NK-92 treated with Interleukin-12 subunit alpha and Interleukin-12 subunit beta, amount 100 ng/mL, for 24 hours (cell line): Measurements from ENCODE around the gene CLMP.

ENCODE experiments used
- DNase-seq: peaks from one replicate; lab custom pipeline; 2025; lab: John Stamatoyannopoulos, UW

Gene CLMP

GRCh38 chr11:123055191-123055901 lies 139.7 kb downstream of the CLMP start:
- no peak for DNase-seq

GRCh38 chr11:123054301-123055065 lies 140.6 kb downstream of the CLMP start:
- DNase-seq = no peak

GRCh38 chr11:123052901-123053721 lies 141.9 kb downstream of the CLMP start:
- DNase-seq = no peak

GRCh38 chr11:123051634-123052033 lies 143.4 kb downstream of the CLMP start:
- no peak for DNase-seq

GRCh38 chr11:123051146-123051545 lies 143.9 kb downstream of the CLMP start:
- no peak for DNase-seq

GRCh38 chr11:123047947-123048293 lies 147.1 kb downstream of the CLMP start:
- DNase-seq = no peak

GRCh38 chr11:123047266-123047946 lies 147.6 kb downstream of the CLMP start:
- no peak for DNase-seq

GRCh38 chr11:123046473-123047259 lies 148.4 kb downstream of the CLMP start:
- DNase-seq = no peak

- no peak for DNase-seq
Observed at GRCh38 chr11:123045101-123045500, 149.9 kb downstream of the CLMP start.

- no peak for DNase-seq
Observed at GRCh38 chr11:123041185-123041584, 153.9 kb downstream of the CLMP start.

- DNase-seq = no peak
Observed at GRCh38 chr11:123040111-123040432, 155.0 kb downstream of the CLMP start.

- DNase-seq = no peak
Observed at GRCh38 chr11:123035831-123036230, 159.2 kb downstream of the CLMP start.

- peak; percentile 17 for DNase-seq
Observed at GRCh38 chr11:123034597-123034996, 160.5 kb downstream of the CLMP start.

GRCh38 chr11:123033895-123034294 lies 161.2 kb downstream of the CLMP start:
- DNase-seq = no peak

- DNase-seq = no peak
Observed at GRCh38 chr11:123030517-123030916, 164.5 kb downstream of the CLMP start.

- no peak for DNase-seq
Observed at GRCh38 chr11:123020968-123021367, 174.1 kb downstream of the CLMP start.
